K562 (cell line): Measurements from ENCODE around the gene LRP1B. TPM values are rescaled to one million over a fixed set of nuclear protein-coding genes. Genes with fewer than 3 reads are reported as not detected.

ENCODE experiments used
- ATAC-seq: fragments of 200-7000 bp; cut with Tn5 transposase; 3 replicates; pipeline ENCODE4 v1.9.1; 2020; ENCODE audit warnings: moderate library complexity
- BruUV-seq: library from RNA; stranded (reverse); fragments of 400-500 nt; replicated peaks from 2 replicates; lab custom pipeline; 2021; lab: Mats Ljungman, UMichigan
- CTCF ChIA-PET: fragments of 300-600 bp; formaldehyde crosslinking; extraction: SDS; loops from one replicate; lab custom pipeline; 2021; ENCODE audit warnings: low intra/inter-chr PET ratio; lab: Yijun Ruan, JAX
- POLR2A ChIA-PET: fragments of 300-600, 350-650 bp; sonication (Branson Sonifier 250); formaldehyde crosslinking; extraction: SDS; loops from one replicate; lab custom pipeline; 2021; ENCODE audit warnings: antibody characterized with exemption, inconsistent platforms; lab: Yijun Ruan, JAX
- DNase-seq, 4 experiments: peaks; one replicate each; pipeline versions ENCODE4 v3.0.0 to v3.0.0-alpha.2; 2011 to 2018; ENCODE audit warnings: low spot score in 3 of 4, mixed read lengths in 3 of 4; ENCODE audit errors: extremely low read depth in 1 of 4
- FAIRE-seq: peaks from 2 replicates; lab custom pipeline; 2011; peaks lifted over from hg19 to GRCh38; lab: Jason Lieb, UNC
- H2AFZ ChIP-seq: 2 replicates; pipeline ENCODE4 v1.6.0; 2011; ENCODE audit warnings: low read depth, low read length, control low read depth, inconsistent platforms
- H3K27ac ChIP-seq: fragments of 200-600 bp; 3 replicates; pipeline ENCODE4 v1.8.0; 2011; ENCODE audit warnings: low read depth, mild to moderate bottlenecking, control low read depth, inconsistent platforms, low read length, moderate library complexity, mixed read lengths; ENCODE audit errors: extremely low read depth
- H3K27me3 ChIP-seq, 2 experiments: fragments of 300-600 bp in 1 of 2; 2 replicates in 1 of 2; 3 replicates in 1 of 2; pipeline versions ENCODE4 v1.6.0 to v1.8.0; 2011; ENCODE audit warnings: inconsistent platforms in 2 of 2, low read length in 2 of 2, mild to moderate bottlenecking in 1 of 2, mixed read lengths in 1 of 2, moderate library complexity in 1 of 2; ENCODE audit not compliant: control insufficient read depth in 2 of 2, insufficient read depth in 2 of 2
- H3K36me3 ChIP-seq: fragments of 300-600 bp; 3 replicates; pipeline ENCODE4 v1.8.0; 2011; ENCODE audit warnings: mild to moderate bottlenecking, low read length, inconsistent platforms; ENCODE audit not compliant: control insufficient read depth, insufficient read depth
- H3K4me1 ChIP-seq, 2 experiments: fragments of 200-600 bp in 1 of 2; replicated peaks in 1 of 2; 2 replicates in 1 of 2; 3 replicates in 1 of 2; pipeline versions ENCODE4 v1.5.1 to v1.8.0; 2011; ENCODE audit warnings: inconsistent platforms in 2 of 2, low read length in 2 of 2, mild to moderate bottlenecking in 1 of 2, mixed read lengths in 1 of 2, moderate library complexity in 1 of 2; ENCODE audit not compliant: control insufficient read depth in 2 of 2, insufficient read depth in 2 of 2
- H3K4me2 ChIP-seq: 2 replicates; pipeline ENCODE4 v1.6.1; 2011; ENCODE audit warnings: low read length, control low read depth, inconsistent platforms, mixed read lengths; ENCODE audit not compliant: insufficient read depth
- H3K4me3 ChIP-seq: fragments of 200-600 bp; sonication (generic), shearing (Covaris generic); 2 replicates; pipeline ENCODE4 v1.5.1; 2016; ENCODE audit warnings: control low read depth, inconsistent platforms
- H3K79me2 ChIP-seq: fragments of 200-600 bp; 3 replicates; pipeline ENCODE4 v1.8.0; 2011; ENCODE audit warnings: low read length, inconsistent platforms; ENCODE audit not compliant: control insufficient read depth, insufficient read depth
- H3K9ac ChIP-seq, 2 experiments: 2 replicates each; pipeline versions ENCODE4 v1.6.0 to v1.6.1; 2011; ENCODE audit warnings: low read depth in 2 of 2, low read length in 2 of 2, control low read depth in 1 of 2, inconsistent platforms in 1 of 2, mild to moderate bottlenecking in 1 of 2, mixed read lengths in 1 of 2; ENCODE audit not compliant: insufficient read depth in 1 of 2
- H3K9me1 ChIP-seq: one replicate; pipeline ENCODE4 v1.6.0; 2011; ENCODE audit warnings: inconsistent platforms, mild to moderate bottlenecking, low read length, moderate library complexity; ENCODE audit not compliant: control insufficient read depth, insufficient read depth
- H3K9me3 ChIP-seq: replicated peaks from 2 replicates; pipeline ENCODE4 v1.5.1; 2011; ENCODE audit warnings: low read depth, low read length, inconsistent platforms; ENCODE audit not compliant: control insufficient read depth, insufficient read depth
- H4K20me1 ChIP-seq: replicated peaks from 2 replicates; pipeline ENCODE4 v1.6.1; 2011; ENCODE audit warnings: low read length, inconsistent platforms, mixed read lengths; ENCODE audit not compliant: control insufficient read depth, insufficient read depth
- C11orf30 ChIP-seq: fragments of 450-650 bp; IDR thresholded peaks from 2 replicates; pipeline ENCODE4 v1.6.1; 2016; ENCODE audit warnings: low read depth, mild to moderate bottlenecking
- CTCFL ChIP-seq: IDR thresholded peaks from 2 replicates; pipeline ENCODE4 v1.6.1; 2011; ENCODE audit warnings: borderline replicate concordance, low read depth, mild to moderate bottlenecking, moderate library complexity, low read length; ENCODE audit not compliant: insufficient read depth, poor library complexity, severe bottlenecking
- GTF2A2 ChIP-seq: IDR thresholded peaks from 2 replicates; pipeline ENCODE4 v1.6.1; 2016; ENCODE audit warnings: mild to moderate bottlenecking, missing genetic modification characterization, missing compliant biosample characterization
- MAFF ChIP-seq: IDR thresholded peaks from 2 replicates; pipeline ENCODE4 v1.6.1; 2012; ENCODE audit warnings: low read length, improper control_type of control experiment
- MAFG ChIP-seq: fragments of 450-650 bp; conservative IDR thresholded peaks from 2 replicates; pipeline ENCODE4 v1.6.1; 2016; ENCODE audit warnings: missing genetic modification characterization, missing compliant biosample characterization
- MAFK ChIP-seq: IDR thresholded peaks from 2 replicates; pipeline ENCODE4 v1.6.1; 2011; ENCODE audit warnings: low read length, improper control_type of control experiment
- SRSF9 ChIP-seq: fragments of 200-400 bp; formaldehyde crosslinking; IDR thresholded peaks from 2 replicates; pipeline ENCODE4 v1.6.1; 2017; ENCODE audit warnings: low read depth, low read length, borderline replicate concordance
- U2AF2 ChIP-seq: fragments of 200-400 bp; formaldehyde crosslinking; optimal IDR thresholded peaks from 2 replicates; pipeline ENCODE3; 2017; ENCODE audit warnings: low read depth, mild to moderate bottlenecking, low read length
- WHSC1 ChIP-seq: IDR thresholded peaks from one replicate; pipeline ENCODE4 v1.6.1; 2012; ENCODE audit warnings: low read length, control low read depth, inconsistent platforms
- ZNF274 ChIP-seq: IDR thresholded peaks from 2 replicates; pipeline ENCODE4 v1.6.1; 2011; ENCODE audit warnings: low read depth, mild to moderate bottlenecking, low read length, moderate library complexity, borderline replicate concordance
- ZNF316 ChIP-seq: fragments of 450-650 bp; IDR thresholded peaks from 2 replicates; pipeline ENCODE4 v1.6.1; 2016
- ZNF384 ChIP-seq: IDR thresholded peaks from 2 replicates; pipeline ENCODE4 v1.6.1; 2012; ENCODE audit warnings: low read depth, low read length, improper control_type of control experiment
- whole genome bisulfite sequencing: fragments of 100-300 bp; shearing (Covaris generic); methylation state at CpG from one replicate; pipeline ENCODE4 v1.1.6; 2016; ENCODE audit warnings: low coverage, mixed read lengths; ENCODE audit not compliant: insufficient coverage; ENCODE audit errors: missing lambda C conversion rate; 5-methylcytosine and 5-hydroxymethylcytosine counted together
- in situ Hi-C: fragments of 300-500 bp; cut with MboI; formaldehyde crosslinking; loops from 4 replicates; pipeline ENCODE4 v1.15.0; 2018; ENCODE audit warnings: inconsistent platforms, mixed read lengths
- intact Hi-C: fragments of 100-400 bp; cut with micrococcal nuclease; formaldehyde crosslinking; loops from 2 replicates; pipeline ENCODE4 v1.14.2; 2022
- polyA plus RNA-seq, 8 experiments: library from polyadenylated mRNA; depleted of rRNA in 4 of 8; stranded (reverse) in 5 of 8; unstranded in 3 of 8; fragments of >200 nt; fragmentation: Nextera tagmentation in 2 of 8; fragmentation: Illumina TruSeq in 1 of 8; extraction: Ambion mirVana in 2 of 8; extraction: Trizol in 1 of 8; gene quantifications; 2 replicates each; pipeline versions ENCODE4 v1.2.1 to v1.2.3, GENCODE V29; 2011 to 2014; ENCODE audit warnings: inconsistent platforms in 1 of 8, missing spikeins in 1 of 8
- total RNA-seq, 7 experiments: library from RNA; depleted of rRNA in 6 of 7; stranded (reverse); fragments of >200 nt in 6 of 7; fragmentation: Illumina TruSeq in 2 of 7; extraction: Trizol in 2 of 7; gene quantifications; 2 replicates each; pipeline versions ENCODE4 v1.2.1 to v1.2.3, GENCODE V29; 2011 to 2021; ENCODE audit warnings: low replicate concordance in 1 of 7
- TF ChIP-seq, protein P1 (sequence below): fragments of 250-450 bp; sonication (Bioruptor Pico); IDR thresholded peaks from 2 replicates; pipeline ENCODE4 v1.5.0; 2020; ENCODE audit warnings: mild to moderate bottlenecking, borderline replicate concordance
- TF ChIP-seq, protein P2 (sequence below): fragments of 200-800 bp; sonication (Bioruptor generic); IDR thresholded peaks from 2 replicates; pipeline ENCODE4 v1.6.1; 2017; ENCODE audit warnings: missing genetic modification characterization, missing compliant biosample characterization
- TF ChIP-seq, protein P3 (sequence below): fragments of 250-450 bp; sonication (Bioruptor Pico); IDR thresholded peaks from 2 replicates; pipeline ENCODE4 v1.5.0; 2021; ENCODE audit warnings: mild to moderate bottlenecking, moderate library complexity

Gene LRP1B
- total and polyA plus RNA-seq, 9 of the 15 experiments (the other 6 are each of a cell fraction or from before 2014, with no cell fraction given): not detected

DNA sequence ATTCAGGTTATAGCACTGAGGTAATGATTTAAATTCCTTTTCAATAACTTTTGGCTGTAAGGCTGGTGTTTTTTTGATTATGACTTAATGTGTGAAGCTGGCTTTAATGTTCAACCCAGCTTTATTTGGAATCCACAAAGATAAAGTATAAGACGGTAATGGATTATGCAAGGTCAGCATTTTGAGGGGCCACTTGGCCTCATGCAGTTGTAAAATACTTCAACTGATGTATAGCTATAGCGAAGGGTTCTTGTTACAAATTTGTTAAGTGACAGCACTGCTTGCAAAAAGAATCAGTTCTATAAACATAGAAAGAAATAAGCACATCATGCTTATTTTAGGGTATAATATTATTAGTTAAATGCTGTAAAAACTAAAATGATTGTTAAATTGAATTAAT lies 36.6 kb downstream of the LRP1B start:
- ATAC-seq (no peak), FAIRE-seq (no peak), DNase-seq (no peak)
- Histone ChIP-seq H3K9me3 (no peaks in the 10 kb centered on the region), H3K4me1 (no peaks in the 10 kb centered on the region), H3K4me2 (no peak overlapping the region), H3K27ac (no peak overlapping the region), H3K36me3 (no peaks in the 10 kb centered on the region), H3K4me3 (no peak overlapping the region), H3K9me1 (no peaks in the 10 kb centered on the region), H2AFZ (no peak overlapping the region), H3K79me2 (no peaks in the 10 kb centered on the region), H3K27me3 (no peaks in the 10 kb centered on the region), H3K9ac (no peak overlapping the region), H4K20me1 (no peaks in the 10 kb centered on the region)
- intact Hi-C loops: no loop called here
- in situ Hi-C loops: no loop called here
- POLR2A ChIA-PET: no interaction called here
- 3% methylated on average over 2 of the region's 2 CpGs for WGBS
- BruUV-seq: no TSS peak
- CTCF ChIA-PET: no interaction called here
- TF ChIP-seq U2AF2 (no peak), ZNF316 (peak; percentile 72), WHSC1 (no peak), MAFF (peak; percentile 92), ZNF274 (no peak), MAFG (tag) (peak; percentile 69), ZNF384 (no peak), SRSF9 (no peak), MAFK (peak; percentile 96), GTF2A2 (no peak), CTCFL (no peak), C11orf30 (peak; percentile 42; the same call in 1 of the 2 replicates)
- TF ChIP-seq, protein P1, sequence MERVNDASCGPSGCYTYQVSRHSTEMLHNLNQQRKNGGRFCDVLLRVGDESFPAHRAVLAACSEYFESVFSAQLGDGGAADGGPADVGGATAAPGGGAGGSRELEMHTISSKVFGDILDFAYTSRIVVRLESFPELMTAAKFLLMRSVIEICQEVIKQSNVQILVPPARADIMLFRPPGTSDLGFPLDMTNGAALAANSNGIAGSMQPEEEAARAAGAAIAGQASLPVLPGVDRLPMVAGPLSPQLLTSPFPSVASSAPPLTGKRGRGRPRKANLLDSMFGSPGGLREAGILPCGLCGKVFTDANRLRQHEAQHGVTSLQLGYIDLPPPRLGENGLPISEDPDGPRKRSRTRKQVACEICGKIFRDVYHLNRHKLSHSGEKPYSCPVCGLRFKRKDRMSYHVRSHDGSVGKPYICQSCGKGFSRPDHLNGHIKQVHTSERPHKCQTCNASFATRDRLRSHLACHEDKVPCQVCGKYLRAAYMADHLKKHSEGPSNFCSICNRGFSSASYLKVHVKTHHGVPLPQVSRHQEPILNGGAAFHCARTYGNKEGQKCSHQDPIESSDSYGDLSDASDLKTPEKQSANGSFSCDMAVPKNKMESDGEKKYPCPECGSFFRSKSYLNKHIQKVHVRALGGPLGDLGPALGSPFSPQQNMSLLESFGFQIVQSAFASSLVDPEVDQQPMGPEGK (CRISPR knock-in tag): no peak
- TF ChIP-seq, protein P2, sequence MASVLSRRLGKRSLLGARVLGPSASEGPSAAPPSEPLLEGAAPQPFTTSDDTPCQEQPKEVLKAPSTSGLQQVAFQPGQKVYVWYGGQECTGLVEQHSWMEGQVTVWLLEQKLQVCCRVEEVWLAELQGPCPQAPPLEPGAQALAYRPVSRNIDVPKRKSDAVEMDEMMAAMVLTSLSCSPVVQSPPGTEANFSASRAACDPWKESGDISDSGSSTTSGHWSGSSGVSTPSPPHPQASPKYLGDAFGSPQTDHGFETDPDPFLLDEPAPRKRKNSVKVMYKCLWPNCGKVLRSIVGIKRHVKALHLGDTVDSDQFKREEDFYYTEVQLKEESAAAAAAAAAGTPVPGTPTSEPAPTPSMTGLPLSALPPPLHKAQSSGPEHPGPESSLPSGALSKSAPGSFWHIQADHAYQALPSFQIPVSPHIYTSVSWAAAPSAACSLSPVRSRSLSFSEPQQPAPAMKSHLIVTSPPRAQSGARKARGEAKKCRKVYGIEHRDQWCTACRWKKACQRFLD (CRISPR knock-in tag): no peak
- TF ChIP-seq, protein P3, sequence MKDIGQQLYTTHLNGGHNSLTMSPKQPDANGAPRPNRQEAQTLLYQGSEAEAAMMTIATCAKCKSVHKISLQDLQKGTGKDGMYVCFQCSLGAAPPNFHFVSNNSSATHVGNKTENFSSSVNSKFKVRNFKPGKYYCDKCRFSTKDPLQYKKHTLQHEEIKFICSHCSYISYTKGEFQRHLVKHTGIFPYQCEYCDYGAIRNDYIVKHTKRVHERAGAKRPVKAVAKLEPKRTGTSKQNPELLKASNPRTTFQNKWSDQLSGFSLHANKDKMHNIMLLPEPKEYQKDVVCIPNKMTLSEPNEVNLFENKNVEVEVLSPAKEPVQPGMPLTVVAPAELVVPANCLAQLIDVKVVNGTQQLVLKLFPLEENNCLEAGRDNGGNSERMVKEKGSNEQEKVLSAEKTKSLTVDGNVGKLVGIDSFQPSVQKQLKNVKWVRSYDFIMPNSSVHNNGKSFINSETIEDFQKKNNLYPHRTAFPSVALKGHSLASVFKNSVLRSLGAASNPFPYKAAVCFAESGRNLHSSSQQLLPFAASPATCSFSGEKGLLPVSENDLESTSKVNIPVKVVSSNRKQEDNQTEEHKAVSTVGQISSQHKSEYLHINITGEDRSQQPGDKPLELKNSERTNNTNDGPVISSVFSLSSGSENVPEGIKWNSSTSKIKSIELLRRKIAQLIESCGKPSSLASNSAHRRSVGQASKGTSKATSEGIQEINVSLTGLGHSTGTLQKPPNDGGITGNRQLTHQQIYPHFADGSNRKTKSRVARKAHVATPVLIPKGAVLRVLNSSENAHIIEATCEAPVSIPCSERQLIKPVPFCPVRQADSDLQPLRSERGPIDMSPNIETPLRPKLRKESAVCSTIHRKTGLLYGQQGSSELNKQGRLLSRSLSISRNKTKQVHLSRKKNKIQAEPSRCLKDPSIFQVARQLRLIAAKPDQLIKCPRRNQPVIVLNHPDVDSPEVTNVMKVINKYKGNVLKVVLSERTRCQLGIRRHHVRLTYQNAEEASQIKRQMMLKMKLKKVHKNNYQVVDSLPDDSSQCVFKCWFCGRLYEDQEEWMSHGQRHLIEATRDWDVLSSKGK (CRISPR knock-in tag): no peak
